Activated gamma-delta T cell (primary cell): ENCODE measurements around the gene C9orf152.

Experiments
- DNase-seq: peaks from one replicate; lab custom pipeline; 2025; lab: John Stamatoyannopoulos, UW

Gene C9orf152

DNA sequence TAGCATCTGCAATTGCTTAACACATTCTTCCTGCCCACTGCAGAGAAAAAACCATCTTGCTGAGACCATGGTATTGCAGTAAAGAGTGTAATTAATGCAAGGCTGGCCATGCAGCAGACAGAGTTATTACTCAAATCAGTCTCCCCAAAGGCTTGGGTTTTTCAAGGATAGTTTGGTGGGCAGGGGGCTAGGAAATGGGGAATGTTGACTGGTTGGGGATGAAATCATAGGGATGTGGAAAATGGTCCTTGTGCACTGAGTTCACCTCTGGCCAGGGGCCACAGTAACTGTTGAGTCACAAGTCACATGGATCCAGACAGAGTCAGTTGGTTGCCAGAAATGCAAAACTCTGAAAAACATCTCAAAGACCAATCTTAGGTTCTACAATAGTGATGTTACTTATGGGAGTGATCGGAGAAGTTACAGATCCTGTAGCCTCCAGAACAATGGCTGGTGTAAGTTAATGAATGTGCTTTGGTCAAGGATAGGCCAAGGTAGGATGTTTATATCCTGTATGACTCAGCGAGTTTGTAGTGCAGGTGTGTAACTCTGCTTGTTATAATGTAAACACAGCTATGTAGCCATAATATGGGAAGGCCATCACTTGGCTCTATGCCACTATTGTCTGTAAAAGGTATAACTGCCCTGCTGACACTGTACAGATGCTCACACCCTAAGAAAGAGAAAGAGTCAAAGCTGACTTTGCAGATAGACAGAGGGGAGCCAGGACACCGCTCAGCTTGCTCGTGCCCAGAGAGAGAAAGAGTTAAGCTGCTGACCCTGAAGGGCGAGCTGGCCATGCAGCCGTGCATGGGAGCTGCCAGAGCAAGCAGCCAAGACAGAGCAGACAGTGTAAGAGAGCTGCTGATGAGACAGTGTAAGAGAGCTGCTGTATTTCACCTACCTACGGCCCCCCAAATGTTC, 27.2 kb downstream of the C9orf152 start:
- DNase-seq: no peak

DNA sequence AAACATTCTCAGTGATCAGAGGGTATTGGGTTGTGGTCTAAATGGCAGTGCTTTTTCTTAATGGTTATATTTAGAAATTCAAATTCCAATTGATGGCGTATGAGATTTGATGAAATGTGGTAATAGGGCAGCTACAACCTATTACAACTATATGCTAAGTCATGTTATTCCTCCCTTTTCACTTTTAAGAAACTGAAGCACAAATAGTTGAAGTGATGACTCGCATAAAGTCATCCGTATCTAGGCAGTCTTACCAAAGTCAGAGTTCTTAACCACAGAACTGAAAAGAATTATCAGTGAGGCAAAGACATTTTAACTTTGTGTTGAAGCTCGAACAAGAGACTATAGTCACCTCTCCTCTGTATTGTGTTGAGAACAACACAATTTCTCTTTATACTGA, 28.2 kb downstream of the C9orf152 start:
- no peak for DNase-seq

DNA sequence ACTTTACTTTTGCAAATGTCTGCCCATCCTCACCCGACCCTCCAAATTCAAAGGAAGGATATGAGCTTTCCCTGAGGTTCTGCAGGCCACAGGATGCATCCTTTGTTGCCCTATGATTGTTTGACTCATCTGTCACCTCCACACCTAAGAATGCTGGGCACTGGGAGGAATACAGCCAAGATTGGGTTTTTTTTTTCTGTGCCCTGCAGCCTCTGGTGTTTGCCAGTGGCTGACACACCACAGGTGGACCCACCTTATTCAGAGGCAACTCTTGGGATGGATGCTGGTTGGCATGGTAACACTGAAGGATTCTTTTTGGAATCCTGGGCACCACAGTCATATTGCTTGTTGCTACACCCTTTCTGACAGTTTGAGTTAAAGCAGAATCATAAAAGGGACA, 29.7 kb downstream of the C9orf152 start:
- no peak for DNase-seq

DNA sequence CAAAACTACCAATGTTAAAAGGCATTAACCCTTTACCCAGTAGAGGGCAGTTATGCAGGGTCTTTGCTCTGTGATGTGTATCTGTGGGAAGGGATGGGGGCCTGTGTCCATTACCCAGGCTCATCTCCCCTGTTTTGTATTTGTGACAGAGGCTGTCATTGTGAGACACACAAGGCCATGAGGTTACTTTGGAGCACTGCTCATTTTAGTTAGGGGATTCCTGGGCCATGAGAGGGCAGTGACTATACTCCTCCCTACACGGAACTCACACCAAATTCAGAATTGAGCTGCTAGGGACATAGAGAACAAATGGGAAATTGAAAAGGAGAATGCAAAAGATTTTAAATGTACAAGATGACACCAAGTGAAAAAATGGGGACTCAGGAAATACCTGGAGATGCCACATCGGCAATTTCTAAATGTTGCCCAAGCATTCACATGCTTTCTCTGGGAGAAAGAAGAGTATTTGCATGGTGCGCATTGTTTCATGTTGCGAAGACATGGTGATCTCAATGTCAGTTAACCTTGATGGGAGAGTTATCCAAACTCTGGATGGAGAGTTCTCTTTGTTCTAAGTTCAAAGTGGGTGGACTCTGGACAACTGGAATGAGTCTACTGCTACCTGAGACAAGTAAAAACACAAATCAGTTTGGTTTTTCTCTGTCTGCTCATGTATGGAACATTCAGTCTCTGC, 32.5 kb downstream of the C9orf152 start:
- DNase-seq: no peak

DNA sequence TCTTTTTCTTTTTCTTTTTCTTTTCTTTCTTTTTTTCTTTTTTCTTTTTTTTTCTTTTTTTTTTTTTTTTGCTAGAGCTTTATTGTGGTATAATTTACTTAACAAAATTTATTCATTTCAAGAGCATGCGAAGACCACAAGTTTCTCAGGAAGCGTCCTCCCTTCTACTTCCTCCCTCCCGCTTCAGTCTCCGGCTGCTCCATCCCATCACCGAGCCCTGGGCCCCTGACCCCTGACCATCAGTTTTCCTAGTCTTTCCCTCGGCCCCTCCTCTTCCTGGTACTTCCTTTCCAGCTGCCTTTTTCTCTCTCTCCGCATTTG, 34.7 kb downstream of the C9orf152 start:
- DNase-seq: no peak

DNA sequence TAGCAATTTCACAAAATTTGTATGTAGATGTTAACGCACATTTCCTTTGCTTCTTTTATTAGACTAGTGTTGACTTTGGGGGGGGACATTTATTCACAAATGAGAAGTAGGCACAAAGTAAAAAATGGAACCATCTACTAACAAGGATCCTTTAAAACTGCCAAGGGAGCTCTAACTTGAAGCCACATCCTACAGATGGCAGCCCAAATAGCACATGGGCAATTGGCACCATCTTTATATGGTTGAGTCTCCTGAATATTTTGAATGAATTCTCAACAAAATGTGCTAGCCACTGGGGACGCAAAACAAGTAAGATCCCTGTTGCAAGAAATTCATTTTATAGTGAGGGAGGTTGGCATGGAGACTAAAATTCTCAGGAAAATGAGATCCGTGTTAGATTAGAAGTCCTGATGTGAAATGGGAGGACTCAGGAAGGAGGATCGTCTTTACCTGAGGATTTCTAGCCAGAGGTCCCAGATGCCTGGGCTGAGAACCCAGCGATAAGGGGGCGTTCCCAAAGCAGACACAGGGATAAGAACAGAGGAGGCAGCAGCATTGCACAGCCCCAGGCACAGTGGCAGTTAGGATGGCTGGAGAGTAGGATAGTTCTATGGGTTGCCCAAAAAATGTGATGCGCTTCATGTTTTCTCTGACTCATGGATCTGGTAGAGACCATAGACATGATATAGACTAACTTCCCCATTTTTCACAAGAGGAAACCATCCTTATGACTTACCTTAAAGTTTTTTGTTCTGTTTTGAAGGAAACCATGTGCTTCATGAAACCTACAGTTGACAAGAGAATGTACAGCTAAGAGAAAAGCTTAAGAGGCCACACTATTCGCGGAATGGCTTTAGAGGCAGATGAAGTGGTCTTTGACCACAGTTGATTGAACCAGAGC, 37.4 kb downstream of the C9orf152 start:
- DNase-seq: no peak

DNA sequence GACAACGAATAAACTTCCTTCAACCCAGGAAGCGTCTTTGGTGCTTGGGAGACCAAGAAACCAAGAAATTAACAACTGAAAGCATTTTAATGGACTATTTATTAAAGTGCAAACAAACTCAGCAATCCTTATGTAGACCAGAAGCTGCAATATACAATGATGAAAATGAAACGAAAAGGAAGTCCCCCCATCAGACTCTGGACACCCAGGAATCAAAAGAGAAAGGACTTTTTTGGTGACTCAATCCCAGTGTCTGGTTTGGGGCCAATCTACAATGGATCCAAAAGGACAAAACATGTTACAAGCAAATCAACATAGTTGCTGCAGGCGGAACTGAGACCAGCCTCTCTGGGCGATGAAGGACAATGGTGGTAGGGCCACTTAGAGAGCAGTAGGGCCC, 39.5 kb downstream of the C9orf152 start:
- no peak for DNase-seq

DNA sequence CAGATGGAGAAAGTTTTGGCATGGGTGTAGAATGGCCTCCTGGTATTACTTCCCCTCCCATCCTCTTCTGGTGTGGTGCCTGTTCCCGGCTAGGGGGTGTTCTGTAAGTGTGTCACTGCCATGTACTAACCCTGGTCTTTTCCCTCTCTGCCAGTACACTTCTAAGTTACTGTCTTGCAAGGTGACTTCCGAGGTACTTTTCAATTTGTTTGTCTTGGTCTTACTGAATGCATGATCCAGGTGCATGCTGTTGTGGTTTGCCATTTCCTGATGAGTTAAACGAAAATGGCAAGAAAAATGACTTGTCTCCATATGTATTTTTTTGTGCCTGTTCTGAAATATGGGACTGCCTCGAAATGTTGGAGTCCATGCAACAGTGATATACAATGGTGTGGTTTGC, 46.0 kb downstream of the C9orf152 start:
- DNase-seq: no peak

DNA sequence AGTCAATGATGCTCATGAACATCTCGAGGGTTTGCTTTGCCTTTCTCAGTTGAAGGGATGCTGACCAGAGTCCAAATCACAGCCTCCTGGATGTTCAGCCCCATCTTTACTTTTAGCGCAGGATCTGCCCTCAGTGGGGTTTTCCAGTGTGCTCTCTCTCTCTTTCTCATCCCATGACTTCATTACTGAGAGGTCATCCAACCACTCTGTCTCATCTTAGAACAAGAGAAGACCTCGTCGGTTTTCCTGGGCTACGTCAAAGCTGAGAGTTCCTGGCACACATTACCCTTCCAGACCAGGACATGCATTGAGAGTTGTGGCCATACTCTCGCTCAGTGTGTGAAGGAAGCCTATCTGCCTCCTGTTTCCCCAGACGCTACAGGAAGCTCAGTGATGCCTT, 47.3 kb downstream of the C9orf152 start:
- DNase-seq: no peak

DNA sequence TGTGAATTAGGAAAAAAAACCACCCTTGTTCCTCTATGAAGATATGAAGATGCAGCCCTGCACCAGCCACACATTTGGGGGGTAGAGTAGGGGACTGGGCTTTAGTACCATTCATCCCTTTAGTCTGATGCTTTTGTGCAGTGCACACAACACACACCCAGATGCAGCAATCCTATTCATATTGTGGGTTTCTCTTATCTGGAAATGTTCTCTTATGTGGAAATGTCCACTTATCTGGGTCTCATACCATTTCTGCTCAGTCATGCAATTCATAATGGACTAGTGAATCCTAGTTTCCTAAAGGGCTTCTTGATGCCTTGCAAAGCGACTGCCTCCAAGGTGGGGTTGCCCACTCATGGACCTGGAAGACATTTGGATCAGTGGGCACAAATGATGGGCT, 47.8 kb downstream of the C9orf152 start:
- DNase-seq: no peak

DNA sequence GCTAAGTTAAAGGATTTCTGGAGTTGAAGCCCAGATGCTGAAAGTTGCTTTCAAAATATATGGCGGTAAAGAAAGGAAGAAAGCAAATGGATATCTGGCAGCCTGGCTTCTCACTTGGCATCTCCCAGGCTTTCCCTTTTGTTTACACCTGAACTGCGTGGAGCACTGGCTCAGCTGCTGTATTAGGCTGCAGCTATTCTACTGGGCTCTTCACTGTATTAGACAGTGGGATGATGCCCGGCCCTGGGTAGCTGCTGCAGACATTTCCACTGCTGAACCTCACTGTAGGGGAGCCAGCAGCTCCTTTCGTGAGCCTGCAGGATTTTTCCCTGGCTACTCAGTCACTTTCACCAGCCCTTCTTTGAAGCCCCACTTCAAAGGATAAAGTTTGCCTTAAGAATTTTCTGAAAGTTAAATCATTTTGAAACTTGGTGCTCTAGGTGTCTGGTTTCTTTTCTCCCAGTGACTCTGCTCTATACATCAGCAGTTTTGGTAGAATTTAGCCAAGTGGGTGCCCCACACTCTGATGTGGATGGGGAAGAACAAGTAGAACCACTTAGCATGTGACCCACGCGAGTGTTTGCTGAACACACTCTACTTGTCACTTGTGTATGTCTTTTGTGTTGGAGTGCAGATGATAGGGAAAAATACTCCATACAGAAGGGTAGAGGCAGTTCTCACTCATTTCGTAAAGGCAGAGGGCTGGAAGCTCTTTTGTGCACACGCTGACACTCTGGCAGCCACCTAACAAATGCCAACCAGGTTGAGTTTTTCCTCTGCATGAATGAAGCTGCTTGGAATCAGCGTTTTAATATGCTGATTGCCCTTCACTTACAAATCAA, 49.9 kb downstream of the C9orf152 start:
- DNase-seq: no peak

DNA sequence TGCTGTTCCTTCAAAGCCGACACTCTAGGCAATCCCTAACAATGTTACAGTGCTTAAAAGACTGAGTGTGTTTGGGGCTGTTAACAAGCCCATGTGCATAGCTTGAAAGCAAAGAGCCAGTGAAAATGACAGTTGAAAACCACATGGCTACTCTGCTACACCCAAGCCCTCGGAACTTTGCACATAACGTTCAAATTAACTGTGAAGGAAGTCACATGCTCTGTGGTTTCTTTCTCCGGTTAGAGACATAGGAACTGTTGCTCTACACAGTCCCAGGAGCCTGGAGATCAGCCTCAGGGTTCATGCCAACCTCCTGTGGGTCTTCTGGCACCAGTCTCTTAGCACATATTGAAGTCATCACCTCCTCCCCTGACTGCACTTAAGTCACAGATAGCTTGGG, 51.1 kb downstream of the C9orf152 start:
- no peak for DNase-seq

DNA sequence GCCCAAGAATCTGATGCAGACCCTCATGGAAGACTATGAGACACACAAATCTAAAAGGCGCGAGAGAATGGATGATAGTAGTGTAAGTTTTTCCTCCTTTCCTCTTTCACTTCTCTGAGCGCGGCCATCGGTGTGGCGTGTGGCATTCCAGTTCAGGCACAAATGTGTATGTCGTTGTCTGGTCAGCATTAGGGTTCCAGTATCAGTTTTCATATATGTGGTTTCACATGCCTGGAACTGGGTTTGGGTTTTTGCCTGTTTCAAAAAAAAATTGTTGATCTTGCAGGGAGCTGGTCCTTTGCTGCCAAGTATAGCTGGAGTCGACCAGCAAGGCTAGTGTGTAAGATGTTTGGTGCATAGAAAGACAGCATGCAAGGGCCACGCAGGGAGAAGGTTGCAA, 51.5 kb downstream of the C9orf152 start:
- DNase-seq: no peak

DNA sequence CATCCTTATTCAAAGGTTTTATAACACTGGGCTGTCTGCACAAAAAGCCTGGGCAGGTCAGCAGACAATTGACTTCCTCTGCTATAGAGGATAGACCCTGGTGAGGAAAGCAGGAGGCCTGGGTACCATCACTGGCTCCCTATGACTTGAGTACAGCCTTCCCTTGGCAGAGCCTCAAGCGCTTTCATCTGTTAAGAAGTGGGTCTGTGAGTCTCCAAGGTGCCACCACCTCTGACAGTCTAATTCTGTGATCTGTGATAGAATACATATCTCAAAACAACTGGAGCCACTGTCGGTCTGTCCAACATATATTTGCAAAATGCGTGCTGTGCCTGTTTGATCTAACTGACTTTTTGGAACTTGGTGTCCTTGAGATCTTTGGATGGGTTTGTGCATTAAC, 52.2 kb downstream of the C9orf152 start:
- DNase-seq: no peak

DNA sequence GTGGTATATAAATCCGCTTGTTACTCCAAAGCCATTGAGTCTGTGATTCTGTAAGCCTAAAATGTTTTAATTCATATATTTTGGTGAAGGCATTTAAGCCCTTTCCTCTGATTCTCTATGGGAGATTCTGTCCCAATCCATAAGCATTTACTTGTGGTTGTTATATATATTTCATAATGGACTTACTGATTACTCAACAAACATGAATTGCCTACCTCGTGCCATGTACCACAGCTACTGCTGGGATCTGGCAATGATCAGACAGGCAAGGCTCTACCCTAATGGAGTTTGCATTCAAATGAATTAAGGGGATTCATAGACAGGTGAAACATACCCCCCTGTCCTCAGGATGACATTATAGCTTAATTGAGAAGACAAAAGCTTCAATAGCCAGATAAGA, 54.5 kb downstream of the C9orf152 start:
- DNase-seq: no peak

DNA sequence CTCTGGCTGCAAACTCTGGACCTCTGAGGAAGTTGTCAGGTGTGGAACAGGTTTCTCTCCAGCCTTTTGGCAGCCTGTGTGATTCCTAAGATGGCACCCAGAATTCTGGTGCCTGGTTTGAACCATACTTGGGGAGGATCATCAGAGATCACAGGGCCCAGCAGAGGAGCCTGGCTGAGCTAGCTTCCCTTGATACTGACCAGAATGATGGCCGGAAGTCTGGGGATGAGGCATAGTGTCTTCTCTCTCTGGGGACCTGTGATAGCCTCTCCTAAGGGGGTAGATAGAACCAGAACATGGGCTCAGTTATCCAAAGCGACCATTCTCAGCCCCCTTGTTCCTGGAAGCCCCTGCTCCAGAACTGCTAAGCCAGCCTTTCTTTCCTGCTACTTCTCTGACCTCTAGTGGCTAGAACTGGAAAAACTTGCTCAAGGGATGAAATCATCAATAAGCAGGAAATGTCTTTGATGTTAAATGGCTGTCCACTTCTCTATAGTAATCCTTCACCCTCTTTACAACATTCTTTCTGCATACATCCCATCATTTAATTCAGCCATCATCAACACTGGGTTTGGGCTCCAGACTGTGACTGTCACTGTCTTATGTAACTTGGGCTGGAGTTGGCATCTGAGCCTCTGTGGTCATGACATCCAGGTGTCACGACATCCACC, 55.1 kb downstream of the C9orf152 start:
- DNase-seq: no peak
